Endothelial cell of umbilical vein (primary cell): Measurements from ENCODE around the gene LYRM2. TPM values are rescaled to one million over a fixed set of nuclear protein-coding genes. Genes with fewer than 3 reads are reported as not detected.

ENCODE experiments used
- BruUV-seq: library from RNA; stranded (reverse); fragments of 400-500 nt; replicated peaks from 2 replicates; lab custom pipeline; 2021; lab: Mats Ljungman, UMichigan
- CTCF ChIA-PET: fragments of 300-600, 350-600 bp; sonication (Branson Sonifier 250); formaldehyde crosslinking; loops from one replicate; lab custom pipeline; 2021; ENCODE audit warnings: antibody characterized with exemption, inconsistent platforms; lab: Charles Lee
- POLR2A ChIA-PET: fragments of 300-600, 350-600 bp; sonication (Branson Sonifier 250); formaldehyde crosslinking; loops from one replicate; lab custom pipeline; 2021; ENCODE audit warnings: antibody characterized with exemption, inconsistent platforms; lab: Charles Lee
- DNase-seq: peaks from one replicate; pipeline ENCODE4 v3.0.0-alpha.2; 2011; ENCODE audit warnings: low read depth, low spot score
- FAIRE-seq: peaks from 2 replicates; lab custom pipeline; 2011; peaks lifted over from hg19 to GRCh38; lab: Jason Lieb, UNC
- H2AFZ ChIP-seq: 2 replicates; pipeline ENCODE4 v1.6.0; 2012; ENCODE audit warnings: low read depth, low read length, control low read depth, inconsistent platforms
- H3K27ac ChIP-seq: 2 replicates; pipeline ENCODE4 v1.5.1; 2011; ENCODE audit warnings: low read depth, mild to moderate bottlenecking, control low read depth, low read length, moderate library complexity; ENCODE audit not compliant: insufficient read depth
- H3K27me3 ChIP-seq, 2 experiments: 2 replicates each; pipeline versions ENCODE4 v1.6.0 to v1.6.1; 2011; ENCODE audit warnings: low read length in 2 of 2, mixed read lengths in 1 of 2; ENCODE audit not compliant: control insufficient read depth in 2 of 2, insufficient read depth in 2 of 2
- H3K36me3 ChIP-seq, 2 experiments: 2 replicates in 1 of 2; 3 replicates in 1 of 2; pipeline ENCODE4 v1.5.1; 2011; ENCODE audit warnings: low read length in 2 of 2, mild to moderate bottlenecking in 1 of 2, moderate library complexity in 1 of 2; ENCODE audit not compliant: control insufficient read depth in 2 of 2, insufficient read depth in 2 of 2; ENCODE audit errors: extremely low read depth in 1 of 2
- H3K4me1 ChIP-seq: 3 replicates; pipeline ENCODE4 v1.5.1; 2011; ENCODE audit warnings: mild to moderate bottlenecking, low read length; ENCODE audit not compliant: control insufficient read depth, insufficient read depth; ENCODE audit errors: extremely low read depth
- H3K4me2 ChIP-seq: 2 replicates; pipeline ENCODE4 v1.6.1; 2011; ENCODE audit warnings: low read length, control low read depth, mixed read lengths; ENCODE audit not compliant: insufficient read depth
- H3K4me3 ChIP-seq, 3 experiments: fragments of 200-600 bp in 1 of 3; sonication (generic), shearing (Covaris generic) in 1 of 3; replicated peaks in 1 of 3; 2 replicates each; pipeline ENCODE4 v1.5.1; 2011 to 2016; ENCODE audit warnings: control low read depth in 3 of 3, low read length in 3 of 3, mild to moderate bottlenecking in 2 of 3, inconsistent platforms in 1 of 3, low read depth in 1 of 3, moderate library complexity in 1 of 3; ENCODE audit not compliant: insufficient read depth in 1 of 3
- H3K79me2 ChIP-seq: 2 replicates; pipeline ENCODE4 v1.6.0; 2012; ENCODE audit warnings: low read length, inconsistent platforms; ENCODE audit not compliant: control insufficient read depth, insufficient read depth
- H3K9ac ChIP-seq: replicated peaks from 2 replicates; pipeline ENCODE3; 2011; ENCODE audit warnings: low read length, control low read depth; ENCODE audit not compliant: insufficient read depth; ENCODE audit errors: extremely low read depth
- H3K9me1 ChIP-seq: replicated peaks from 3 replicates; pipeline ENCODE4 v1.6.0; 2011; ENCODE audit warnings: mild to moderate bottlenecking, low read length; ENCODE audit not compliant: control insufficient read depth, insufficient read depth; ENCODE audit errors: extremely low read depth
- H3K9me3 ChIP-seq: replicated peaks from 2 replicates; pipeline ENCODE4 v1.5.1; 2012; ENCODE audit warnings: low read length, inconsistent platforms; ENCODE audit not compliant: control insufficient read depth, insufficient read depth
- H4K20me1 ChIP-seq: replicated peaks from 2 replicates; pipeline ENCODE3; 2011; ENCODE audit warnings: mild to moderate bottlenecking, low read length; ENCODE audit not compliant: control insufficient read depth, insufficient read depth; ENCODE audit errors: extremely low read depth
- CTCF ChIP-seq, 2 donors: IDR thresholded peaks; 1 replicate in 1 of 2; 2 replicates in 1 of 2; pipeline ENCODE4 v1.5.1; 2011; ENCODE audit warnings: low read length in 2 of 2, mild to moderate bottlenecking in 2 of 2, moderate library complexity in 2 of 2, control low read depth in 1 of 2, inconsistent platforms in 1 of 2, low read depth in 1 of 2; ENCODE audit not compliant: insufficient read depth in 1 of 2; ENCODE audit errors: extremely low read depth in 1 of 2
- EZH2 ChIP-seq: IDR thresholded peaks from 2 replicates; pipeline ENCODE4 v1.6.1; 2012; ENCODE audit warnings: borderline replicate concordance, low read depth, mild to moderate bottlenecking, moderate library complexity, low read length, inconsistent platforms; ENCODE audit not compliant: severe bottlenecking
- FOS ChIP-seq: IDR thresholded peaks from 2 replicates; pipeline ENCODE4 v1.6.1; 2011; ENCODE audit warnings: mild to moderate bottlenecking, low read length, moderate library complexity, borderline replicate concordance; ENCODE audit not compliant: insufficient read depth
- GATA2 ChIP-seq: IDR thresholded peaks from 2 replicates; pipeline ENCODE4 v1.7.0; 2011; ENCODE audit warnings: low read depth, mild to moderate bottlenecking, moderate library complexity, mixed read lengths, low read length; ENCODE audit not compliant: insufficient read length, insufficient read depth
- JUN ChIP-seq: IDR thresholded peaks from 2 replicates; pipeline ENCODE4 v1.6.1; 2011; ENCODE audit warnings: borderline replicate concordance, low read depth; ENCODE audit not compliant: insufficient read length, insufficient read depth
- MAX ChIP-seq: IDR thresholded peaks from 2 replicates; pipeline ENCODE4 v1.6.1; 2011; ENCODE audit not compliant: insufficient read depth, insufficient read length
- MYC ChIP-seq: IDR thresholded peaks from one replicate; pipeline ENCODE4 v1.6.1; 2011; ENCODE audit warnings: mild to moderate bottlenecking, low read depth, low read length
- POLR2A ChIP-seq: IDR thresholded peaks from 2 replicates; pipeline ENCODE4 v1.6.1; 2012; ENCODE audit warnings: low read depth, mild to moderate bottlenecking, control low read depth, low read length
- POLR2AphosphoS5 ChIP-seq: IDR thresholded peaks from 2 replicates; pipeline ENCODE4 v1.6.1; 2012; ENCODE audit warnings: low read depth, mild to moderate bottlenecking, control low read depth, low read length, moderate library complexity; ENCODE audit not compliant: insufficient read depth
- dilution Hi-C: fragments of 300-500 bp; cut with MboI; formaldehyde crosslinking; loops from one replicate; pipeline ENCODE4 v1.15.0; 2019; ENCODE audit warnings: low sequenced_read_pairs; ENCODE audit not compliant: extremely low pct_ligation_motif_present
- intact Hi-C: fragments of 100-400 bp; cut with micrococcal nuclease; formaldehyde crosslinking; loops from one replicate; pipeline ENCODE4 v1.10.0; 2022
- polyA plus RNA-seq, 4 experiments: library from polyadenylated mRNA; depleted of rRNA in 3 of 4; stranded (reverse) in 3 of 4; unstranded in 1 of 4; fragments of >200 nt; gene quantifications; 2 replicates each; pipeline versions ENCODE4 v1.2.1 to v1.2.3, GENCODE V29; 2011 to 2012; ENCODE audit warnings: missing spikeins in 1 of 4
- total RNA-seq: library from RNA; stranded (reverse); gene quantifications from 2 replicates; pipeline ENCODE4 v1.2.3, GENCODE V29; 2021

The LYRM2 gene
- total and polyA plus RNA-seq, 2 donors (not counting 3 experiments of a cell fraction or from before 2014, with no cell fraction given): 11.8 to 41.9 TPM

GRCh38 chr6:89589297-89590025, 49.1 kb downstream of the LYRM2 start:
- no peak overlapping the region for H3K9ac ChIP-seq
- dilution Hi-C loops: no loop called here
- H3K4me1 ChIP-seq: no peaks in the 10 kb centered on the region
- H3K9me1 ChIP-seq: no peaks in the 10 kb centered on the region
- H3K4me3 ChIP-seq: no peak overlapping the region
- POLR2A ChIA-PET: no interaction called here
- CTCF ChIA-PET: no interaction called here
- H3K27ac ChIP-seq: no peak overlapping the region
- no peak overlapping the region for H2AFZ ChIP-seq
- FAIRE-seq: no peak
- H3K36me3 ChIP-seq: no peaks in the 10 kb centered on the region
- no peaks in the 10 kb centered on the region for H4K20me1 ChIP-seq
- no peak overlapping the region for H3K4me2 ChIP-seq
- no peak for TF ChIP-seq JUN
- intact Hi-C loops: no loop called here
- no peak for DNase-seq
- no peaks in the 10 kb centered on the region for H3K9me3 ChIP-seq
- BruUV-seq: no TSS peak
- no peaks in the 10 kb centered on the region for H3K79me2 ChIP-seq
- no peaks in the 10 kb centered on the region for H3K27me3 ChIP-seq

GRCh38 chr6:89585154-89585553, 53.4 kb downstream of the LYRM2 start:
- Histone ChIP-seq H3K4me1 (no peaks in the 10 kb centered on the region), H3K27ac (no peak overlapping the region), H4K20me1 (no peaks in the 10 kb centered on the region), H3K36me3 (no peaks in the 10 kb centered on the region), H3K27me3 (no peaks in the 10 kb centered on the region), H3K4me3 (no peak overlapping the region), H3K79me2 (no peaks in the 10 kb centered on the region), H3K9me3 (no peaks in the 10 kb centered on the region), H3K9ac (no peak overlapping the region), H2AFZ (no peak overlapping the region), H3K4me2 (no peak overlapping the region), H3K9me1 (no peaks in the 10 kb centered on the region)
- intact Hi-C loops (no loop called here), dilution Hi-C loops (no loop called here)
- no peak for DNase-seq
- ChIA-PET POLR2A (no interaction called here), CTCF (interaction anchor here (0.6 to 1.0 kb wide), 2 partner anchors 25 to 39 kb away, joined by 4 read pairs; no protein-coding TSS in a partner anchor)
- TF ChIP-seq POLR2AphosphoS5: no peak
- TF ChIP-seq POLR2A: no peak
- no peak for TF ChIP-seq EZH2
- TF ChIP-seq MAX: no peak
- TF ChIP-seq CTCF (IDR thresholded peaks at IDR 0.05; ENCODE audit: extremely low read depth in 1 of 2, insufficient read depth in 1 of 2, low read depth in 1 of 2, low read length in 2 of 2): no peak
- no peak for TF ChIP-seq MYC
- TF ChIP-seq FOS: no peak
- no peak for TF ChIP-seq GATA2
- TF ChIP-seq JUN: no peak
- no TSS peak for BruUV-seq
- FAIRE-seq: no peak
